Cortex of kidney (tissue), 1 donor: Measurements from ENCODE around the gene NSUN4.
"Not testable (repeated sequence)": the region's sequence is repeated elsewhere in the genome, so short reads cannot be mapped to it uniquely, and the experiment has no call there.

Experiments used
- DNase-seq: peaks from one replicate; lab custom pipeline; 2025; lab: John Stamatoyannopoulos, UW

NSUN4 gene

DNA sequence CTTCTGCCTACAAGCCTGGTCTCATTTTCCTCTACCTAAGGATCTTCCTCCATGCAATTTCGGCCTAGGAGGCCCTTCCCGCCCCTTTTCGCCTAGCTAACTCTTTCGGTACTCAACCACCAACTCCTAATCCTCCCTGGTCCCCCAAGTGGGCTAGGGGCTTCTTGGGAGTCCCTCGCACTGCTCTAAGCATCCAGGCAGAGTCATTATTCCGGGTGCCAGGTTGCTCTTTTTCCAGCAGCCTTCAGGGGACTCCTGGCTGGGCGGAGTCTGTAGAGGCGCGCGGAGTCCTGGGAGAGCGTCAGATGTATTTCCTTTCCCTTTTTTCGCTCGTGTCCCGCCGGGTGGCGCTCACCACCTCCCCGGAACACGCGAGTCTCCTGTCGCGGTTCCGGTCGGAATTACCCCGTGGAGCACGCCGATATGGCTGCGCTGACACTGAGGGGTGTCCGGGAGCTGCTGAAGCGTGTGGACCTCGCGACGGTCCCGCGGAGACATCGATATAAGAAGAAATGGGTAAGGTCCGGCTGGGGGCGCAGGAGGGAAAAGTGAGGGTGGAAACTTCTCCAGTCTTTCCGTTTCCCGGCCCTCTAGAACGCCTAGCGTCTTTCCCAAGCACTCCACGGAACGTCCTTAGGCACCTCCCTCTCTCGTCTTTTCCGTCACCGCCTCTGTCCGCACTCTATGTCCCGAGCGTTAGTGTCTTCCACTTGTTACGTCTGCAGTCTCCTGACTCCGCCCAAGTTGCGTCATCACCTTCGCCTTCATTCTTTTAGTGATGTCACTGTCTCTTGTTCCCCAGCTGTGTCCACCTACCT is at the start of gene NSUN4:
Gene NSUN4 (plus strand): TSS at position 404 of the 818 bp plus-strand sequence. CDS start 20 bp downstream, at position 424.
- DNase-seq: peak; percentile 51

DNA sequence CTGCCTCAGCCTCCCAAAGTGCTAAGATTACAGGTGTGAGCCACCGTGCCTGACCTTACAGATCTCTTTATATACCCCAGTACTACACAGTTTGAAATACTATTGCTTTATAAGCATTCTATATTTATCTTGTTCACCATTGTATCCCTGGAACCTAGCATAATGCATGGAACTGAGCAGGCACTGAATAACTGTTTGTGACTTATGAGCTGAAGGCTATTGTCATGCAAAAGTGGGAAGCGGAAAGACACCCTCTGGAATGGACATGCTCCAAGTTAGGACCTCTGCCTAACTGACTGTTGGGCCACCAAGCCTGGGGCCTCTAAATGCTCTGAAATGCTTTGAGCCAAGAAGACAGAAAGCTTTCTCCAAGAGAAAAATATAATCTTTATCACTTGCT is 45.3 kb upstream of the NSUN4 start:
- DNase-seq: no peak

DNA sequence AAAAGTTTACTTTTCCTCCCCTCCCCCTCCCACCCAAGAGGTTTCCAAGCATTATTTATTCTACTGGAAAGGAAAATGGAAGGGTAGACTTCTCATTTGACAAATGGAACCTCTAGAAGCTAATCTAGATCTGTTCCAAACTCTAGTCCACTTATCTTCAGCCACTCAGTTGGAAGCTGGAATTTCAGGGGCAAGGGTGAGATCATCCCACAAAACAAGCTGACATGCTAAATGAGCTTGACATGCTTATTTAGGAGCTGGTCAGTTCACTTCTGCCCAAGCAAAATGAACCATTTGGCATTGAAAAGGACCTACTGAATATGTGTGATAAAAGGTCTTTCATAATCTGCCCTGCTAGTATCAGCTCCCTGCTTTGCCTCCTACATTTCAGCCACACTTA is 42.2 kb upstream of the NSUN4 start:
- no peak for DNase-seq

DNA sequence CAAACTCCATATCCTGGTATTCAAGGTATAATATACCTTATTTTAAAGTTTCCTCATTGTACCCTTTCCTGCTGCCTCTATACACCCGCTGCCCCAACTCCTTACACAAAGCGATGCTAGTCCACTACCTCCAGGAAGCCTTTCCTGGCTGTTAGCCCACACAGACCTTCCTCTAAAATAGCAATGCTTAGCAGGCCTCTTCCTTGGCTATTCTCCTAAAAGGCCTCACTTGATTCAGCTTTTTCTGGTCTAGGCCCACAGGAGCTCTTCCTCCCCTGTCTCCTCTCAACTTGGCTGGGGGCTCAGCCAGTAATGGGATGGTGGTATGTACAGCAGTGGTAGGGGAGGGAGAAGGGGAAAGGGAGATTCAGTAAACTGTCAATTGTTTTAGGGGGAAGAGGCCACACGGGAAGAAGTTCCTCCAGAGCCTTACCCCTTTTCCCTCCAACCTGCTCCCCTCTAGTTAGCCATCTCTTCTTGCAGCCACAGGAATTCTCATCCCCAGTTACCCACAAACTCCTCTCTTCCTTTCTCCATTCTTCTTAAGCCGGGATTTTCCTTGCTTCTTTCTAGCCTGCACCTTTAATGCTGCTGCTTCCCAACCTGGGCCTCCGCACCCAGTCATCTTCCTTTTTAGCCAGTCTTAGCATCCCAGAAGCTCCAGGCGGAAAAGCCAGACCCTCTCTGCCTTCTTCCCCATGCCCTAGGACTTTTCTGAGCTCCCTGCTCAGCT is 39.8 kb upstream of the NSUN4 start:
- no peak for DNase-seq

DNA sequence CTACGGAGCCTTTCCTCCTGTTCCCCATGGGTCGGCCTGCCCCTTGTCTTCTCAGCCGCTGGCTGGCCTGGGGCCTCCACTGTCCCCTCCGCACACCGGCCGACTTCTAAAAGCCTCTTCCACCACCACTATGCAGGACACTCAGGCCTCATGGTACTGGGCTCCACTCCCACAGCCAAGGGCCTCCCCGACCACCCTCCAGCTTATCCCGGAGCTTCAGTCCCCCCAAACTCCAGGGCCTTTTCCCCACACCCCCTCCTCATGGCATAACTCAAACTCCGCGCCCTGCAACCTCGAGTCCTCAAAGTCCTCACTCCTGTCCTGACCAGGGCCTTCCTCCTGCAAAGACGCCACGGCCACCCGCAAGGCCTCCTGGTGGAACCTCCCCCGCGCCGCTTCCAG is 39.2 kb upstream of the NSUN4 start:
- DNase-seq: no peak

DNA sequence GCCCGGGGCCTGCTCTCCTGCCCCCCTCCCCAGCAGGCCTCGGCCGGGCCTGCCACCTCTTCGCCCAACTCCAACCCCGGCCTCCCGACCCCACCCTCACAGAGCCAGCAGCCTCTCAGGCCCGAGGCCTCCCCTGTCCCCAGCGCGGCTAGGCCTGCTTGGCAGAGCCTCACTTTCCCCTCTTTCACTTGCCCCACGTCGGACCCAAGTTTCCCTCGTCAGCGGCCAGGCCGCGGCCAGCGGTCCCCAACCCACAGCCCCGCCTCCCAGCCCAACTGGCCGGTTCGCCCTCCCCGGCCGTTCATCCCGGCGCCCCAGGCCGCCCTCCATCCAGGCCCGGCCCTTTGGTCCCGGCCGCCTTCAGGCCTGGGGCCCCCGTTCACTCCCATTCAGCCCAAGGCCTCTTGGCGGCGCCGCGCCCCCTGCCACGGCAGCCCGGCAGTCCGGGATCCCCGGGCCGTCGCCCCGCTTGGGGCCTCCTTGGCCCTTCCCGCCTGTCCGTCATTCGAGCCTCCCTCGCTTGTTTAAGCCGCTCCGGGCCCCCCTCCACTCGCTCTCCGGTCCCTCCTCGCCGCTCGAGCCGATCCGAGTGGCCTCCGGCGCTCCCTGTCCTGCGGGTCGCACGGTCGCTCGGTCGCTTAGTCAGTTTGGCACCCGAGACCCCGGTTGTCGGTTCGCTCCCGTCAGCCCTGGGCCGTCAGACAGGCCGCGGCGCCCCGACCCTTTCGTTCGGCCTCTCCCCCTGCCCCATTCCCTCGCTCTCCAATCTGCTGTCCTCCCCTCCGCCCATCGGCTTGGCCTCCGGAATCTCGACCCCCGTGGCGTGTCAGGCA is 38.6 kb upstream of the NSUN4 start:
- no peak for DNase-seq

DNA sequence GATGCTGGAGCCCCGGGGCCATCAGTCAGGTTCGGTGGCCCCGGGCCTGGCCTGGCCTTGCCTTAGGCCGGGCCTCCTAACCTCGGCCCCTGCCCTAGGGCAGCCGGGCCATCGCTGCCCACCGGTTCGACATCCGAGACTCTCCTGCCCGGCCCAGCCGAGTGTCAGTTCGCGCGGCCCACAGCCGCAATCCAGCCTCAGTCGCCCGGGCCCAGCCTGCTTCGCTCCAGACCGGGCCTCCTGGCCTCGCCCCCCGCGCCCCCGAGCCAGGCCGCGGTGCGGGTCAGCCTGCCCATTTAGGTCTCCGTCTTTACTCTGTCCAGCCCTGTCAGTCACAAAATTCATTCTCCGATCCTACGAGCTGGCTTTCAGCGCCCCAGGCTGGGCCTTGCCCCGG is 38.0 kb upstream of the NSUN4 start:
- no peak for DNase-seq

DNA sequence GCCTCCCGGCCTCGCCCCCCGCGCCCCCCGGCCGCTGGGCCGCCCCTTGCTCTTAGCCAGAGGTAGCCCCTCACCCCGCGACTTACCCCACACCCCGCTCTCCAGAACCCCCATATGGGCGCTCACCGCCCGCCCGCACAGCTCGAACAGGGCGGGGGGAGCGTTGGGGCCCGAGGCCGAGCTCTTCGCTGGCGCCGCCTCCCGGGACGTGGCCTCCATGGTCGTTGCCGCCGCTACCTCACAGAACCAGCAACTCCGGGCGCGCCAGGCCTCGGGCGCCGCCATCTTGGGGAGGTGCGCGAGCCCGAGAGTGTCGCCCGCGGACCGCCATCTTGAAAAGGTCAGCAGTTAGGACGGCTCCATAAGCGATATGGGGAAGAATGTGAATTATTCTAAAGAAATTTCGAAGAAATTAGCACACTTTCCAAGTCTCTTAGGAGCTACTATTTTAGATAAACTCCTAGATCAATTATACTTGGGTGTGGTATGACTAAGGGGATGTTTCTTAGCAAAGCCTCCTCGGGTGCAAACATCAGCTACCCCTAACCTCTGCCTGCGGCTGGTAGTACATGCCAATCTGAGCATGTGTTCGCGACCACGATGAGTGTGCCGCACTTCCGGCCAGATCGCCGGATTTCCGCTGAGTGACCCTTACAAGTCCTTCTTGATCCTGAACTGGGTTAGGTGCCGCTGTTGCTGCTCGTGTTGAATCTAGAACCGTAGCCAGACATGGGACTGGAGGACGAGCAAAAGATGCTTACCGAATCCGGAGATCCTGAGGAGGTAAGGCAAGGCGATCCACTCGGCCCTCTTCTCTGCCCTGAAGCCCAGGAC is 37.4 kb upstream of the NSUN4 start, which contains the start of the genes LRRC41 and UQCRH:
Gene LRRC41 (minus strand): TSS at position 579 of the 834 bp plus-strand sequence. CDS start 294 bp downstream, at position 285.
Gene UQCRH (plus strand): TSS at position 661 of the 834 bp plus-strand sequence. CDS start 69 bp downstream, at position 730.
- DNase-seq: peak; percentile 53

DNA sequence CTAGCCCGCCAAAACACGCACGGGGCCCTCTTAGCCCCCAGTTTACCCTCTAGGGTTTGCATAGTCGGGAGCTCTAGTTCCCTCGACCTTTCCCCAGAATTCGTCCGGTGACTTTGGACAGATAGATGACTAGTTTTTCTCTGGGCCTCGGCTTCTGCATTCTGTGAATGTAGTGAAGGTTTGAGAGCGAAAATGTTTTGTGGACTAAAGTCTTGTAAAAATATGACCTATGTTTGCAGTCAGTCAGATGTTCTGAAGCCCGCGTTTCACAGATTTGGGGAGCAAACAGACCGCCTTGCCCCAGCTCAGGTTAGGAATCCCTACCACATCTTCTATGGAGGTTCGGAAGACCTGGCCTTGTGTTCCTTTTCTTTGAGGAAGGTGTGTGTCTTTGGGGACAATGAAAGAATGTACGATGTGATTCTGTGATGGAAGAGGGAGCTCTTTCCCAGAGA is 36.7 kb upstream of the NSUN4 start:
- DNase-seq: no peak

DNA sequence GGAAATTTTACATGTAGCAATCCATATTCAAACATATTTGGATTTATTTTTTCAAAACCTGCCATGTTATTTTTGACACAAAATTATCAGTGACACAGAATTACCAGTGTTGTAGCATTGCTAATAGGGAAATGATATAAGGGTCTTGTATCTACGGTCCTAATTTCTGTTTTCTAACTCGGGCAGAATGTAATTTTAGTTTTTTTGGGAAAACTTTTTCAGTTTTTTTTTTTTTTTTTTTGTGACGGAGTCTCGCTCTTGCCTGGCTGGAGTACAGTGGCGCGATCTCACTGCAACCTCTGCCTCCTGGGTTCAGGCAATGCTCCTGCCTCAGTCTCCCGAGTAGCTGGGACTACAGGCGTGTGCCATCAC is 34.5 kb upstream of the NSUN4 start:
- no peak for DNase-seq

DNA sequence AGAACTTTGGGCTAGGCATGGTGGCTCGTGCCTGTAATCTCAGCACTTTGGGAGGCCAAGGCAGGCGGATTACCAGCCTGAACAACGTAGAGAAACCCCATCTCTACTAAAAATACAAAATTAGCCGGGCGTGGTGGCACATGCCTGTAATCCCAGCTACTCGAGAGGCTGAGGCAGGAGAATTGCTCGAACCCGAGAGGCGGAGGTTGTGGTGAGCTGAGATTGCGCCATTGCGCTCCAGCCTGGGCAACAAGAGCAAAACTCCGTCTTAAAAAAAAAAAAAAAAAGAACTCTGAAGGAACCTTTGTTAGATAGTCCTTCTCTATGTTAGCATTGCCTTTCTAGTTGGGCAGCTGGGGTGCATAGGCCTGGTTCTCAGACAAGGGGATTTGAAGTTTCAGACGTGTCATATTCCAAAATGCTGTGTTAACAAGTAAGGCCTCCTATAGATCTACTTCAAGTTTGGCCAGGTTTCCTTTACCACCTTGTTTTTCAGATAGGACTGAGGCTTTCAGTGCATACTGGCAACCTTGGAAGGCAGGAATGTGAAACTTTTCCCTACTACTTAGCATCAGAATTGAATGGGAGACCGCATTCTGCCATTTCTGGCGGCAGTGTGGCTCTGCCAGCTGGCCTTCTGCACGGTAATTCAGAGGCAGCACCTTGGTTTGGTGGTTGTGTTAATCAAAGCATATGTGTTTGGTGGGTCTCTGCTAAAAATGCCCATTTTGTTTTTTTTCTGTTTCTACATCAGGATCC is 31.0 kb upstream of the NSUN4 start:
- no peak for DNase-seq

DNA sequence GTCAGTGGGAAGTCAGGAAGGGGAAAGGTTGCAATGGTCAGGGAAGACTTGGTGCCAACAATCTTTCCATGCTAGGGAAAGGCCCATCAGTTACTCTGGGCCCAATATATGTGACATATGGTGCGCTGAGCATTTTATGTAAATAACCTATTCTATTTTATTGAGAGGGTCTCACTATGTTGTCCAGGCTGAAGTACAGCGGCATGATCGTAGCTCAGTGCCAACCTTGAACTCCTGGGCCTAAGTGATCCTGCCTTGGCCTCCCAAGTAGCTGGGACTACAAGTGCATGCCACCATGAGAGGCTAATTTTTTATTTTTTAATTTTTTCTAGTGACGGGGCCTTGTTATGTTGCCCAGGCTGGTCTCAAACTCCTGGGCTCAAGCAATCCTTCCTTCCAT is 30.3 kb upstream of the NSUN4 start:
- no peak for DNase-seq

DNA sequence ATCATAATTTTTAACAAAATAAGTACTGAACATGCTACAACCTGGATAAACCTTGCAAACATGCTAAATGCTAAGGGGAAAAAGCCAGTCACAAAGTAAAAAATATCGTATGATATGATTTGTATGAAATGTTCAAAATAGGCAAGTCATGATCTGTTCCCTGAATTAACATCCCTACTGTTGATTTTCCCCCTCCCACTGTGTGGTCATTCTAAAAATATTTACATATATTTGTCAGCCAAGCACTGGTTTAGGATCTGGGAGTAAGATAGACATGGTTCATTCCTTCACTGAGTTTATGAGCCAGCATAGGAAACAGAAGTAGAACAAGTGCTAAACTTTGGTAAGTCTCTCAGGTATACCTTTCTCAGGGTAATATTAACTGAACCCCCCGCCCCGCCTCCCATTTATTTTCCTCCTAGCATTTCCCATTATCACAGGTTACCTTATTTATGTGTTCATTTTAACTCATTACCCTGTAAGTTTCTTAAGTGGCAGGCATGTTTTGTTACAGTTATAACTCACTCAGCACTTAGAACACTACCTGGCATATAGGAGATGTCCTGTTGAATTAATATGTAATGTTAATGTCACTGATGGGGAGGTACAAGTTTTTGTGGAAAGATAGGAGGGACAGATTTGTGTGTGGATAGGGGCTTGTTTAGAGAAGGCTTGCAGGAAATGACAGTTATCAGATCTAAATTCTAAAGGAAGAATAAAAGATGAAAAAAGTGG is 24.8 kb upstream of the NSUN4 start:
- DNase-seq: no peak

DNA sequence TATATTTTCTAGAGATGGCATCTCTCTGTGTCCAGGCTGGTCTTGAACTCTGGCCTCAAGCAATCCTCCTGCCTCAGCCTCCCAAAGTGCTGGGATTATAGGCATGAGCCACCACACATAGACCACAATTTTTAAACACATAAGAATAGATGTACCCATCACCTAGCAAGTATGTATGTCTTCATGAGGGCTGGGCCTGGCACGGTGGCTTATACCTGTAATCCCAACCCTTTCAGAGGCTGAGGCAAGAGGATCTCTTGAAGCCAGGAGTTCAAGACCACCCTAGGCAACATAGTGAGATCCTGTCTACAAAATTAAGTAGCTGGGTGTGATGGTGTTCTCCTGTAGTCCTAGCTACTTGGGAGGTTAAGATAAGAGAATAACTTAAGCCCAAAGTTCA is 23.3 kb upstream of the NSUN4 start:
- DNase-seq: no peak

DNA sequence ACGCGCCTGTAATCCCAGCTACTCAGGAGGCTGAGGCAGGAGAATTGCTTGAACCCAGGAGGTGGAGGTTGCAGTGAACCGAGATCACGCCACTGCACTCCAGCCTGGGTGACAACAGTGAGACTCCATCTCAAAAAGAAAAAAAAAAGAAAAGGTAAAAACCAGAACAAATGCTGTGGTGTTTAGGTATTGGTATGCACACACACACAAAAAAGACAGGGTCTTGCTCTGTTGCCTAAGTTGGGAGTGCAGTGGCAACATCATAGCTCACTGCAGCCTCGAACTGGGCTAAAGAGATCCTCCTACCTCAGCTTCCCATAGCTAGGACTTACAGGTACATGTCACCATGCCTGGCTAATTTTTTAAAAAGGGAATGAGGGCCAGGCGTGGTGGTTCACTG is 21.3 kb upstream of the NSUN4 start:
- DNase-seq: not testable (repeated sequence)

DNA sequence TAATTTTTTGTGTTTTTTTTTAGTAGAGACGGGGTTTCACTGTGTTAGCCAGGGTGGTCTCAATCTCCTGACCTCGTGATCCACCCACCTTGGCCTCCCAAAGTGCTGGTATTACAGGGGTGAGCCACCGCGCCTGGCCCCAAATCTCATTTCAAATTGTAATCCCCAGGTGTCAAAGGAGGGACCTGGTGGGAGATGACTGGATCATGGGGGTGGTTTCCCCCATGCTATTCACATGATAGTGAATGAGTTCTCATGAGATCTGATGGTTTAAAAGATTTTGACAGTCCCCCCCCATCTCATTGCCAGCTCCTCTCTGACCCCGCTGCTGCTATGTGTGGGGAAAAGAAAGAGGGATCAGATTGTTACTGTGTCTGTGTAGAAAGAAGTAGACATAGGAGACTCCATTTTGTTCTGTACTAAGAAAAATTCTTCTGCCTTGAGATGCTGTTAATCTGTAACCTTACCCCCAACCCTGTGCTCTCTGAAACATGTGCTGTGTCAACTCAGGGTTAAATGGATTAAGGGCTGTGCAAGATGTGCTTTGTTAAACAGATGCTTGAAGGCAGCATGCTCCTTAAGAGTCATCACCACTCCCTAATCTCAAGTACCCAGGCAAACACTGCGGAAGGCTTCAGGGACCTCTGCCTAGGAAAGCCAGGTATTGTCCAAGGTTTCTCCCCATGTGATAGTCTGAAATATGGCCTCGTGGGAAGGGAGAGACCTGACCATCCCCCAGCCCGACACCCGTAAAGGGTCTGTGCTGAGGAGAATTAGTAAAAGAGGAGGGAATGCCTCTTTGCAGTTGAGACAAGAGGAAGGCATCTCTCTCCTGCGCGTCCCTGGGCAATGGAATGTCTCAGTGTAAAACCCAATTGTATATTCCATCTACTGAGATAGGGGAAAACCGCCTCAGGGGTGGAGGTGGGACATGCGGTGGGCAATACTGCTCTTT is 20.4 kb upstream of the NSUN4 start:
- DNase-seq: not testable (repeated sequence)

DNA sequence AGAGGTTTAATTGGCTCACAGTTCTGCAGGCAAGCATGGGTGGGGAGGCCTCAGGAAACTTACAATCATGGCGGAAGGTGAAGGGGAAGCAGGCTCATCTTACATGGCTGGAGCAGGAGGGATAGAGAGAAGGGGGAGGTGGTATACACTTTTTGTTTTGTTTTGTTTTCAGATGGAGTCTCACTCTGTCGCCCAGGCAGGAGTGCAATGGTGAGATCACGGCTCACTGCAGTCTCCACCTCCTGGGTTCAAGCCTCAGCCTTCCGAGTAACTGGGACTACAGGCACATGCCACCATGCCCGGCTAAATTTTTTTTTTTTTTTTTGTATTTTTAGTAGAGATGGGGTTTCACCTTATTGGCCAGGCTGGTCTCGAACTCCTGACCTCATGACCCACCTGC is 18.4 kb upstream of the NSUN4 start:
- DNase-seq: not testable (repeated sequence)

DNA sequence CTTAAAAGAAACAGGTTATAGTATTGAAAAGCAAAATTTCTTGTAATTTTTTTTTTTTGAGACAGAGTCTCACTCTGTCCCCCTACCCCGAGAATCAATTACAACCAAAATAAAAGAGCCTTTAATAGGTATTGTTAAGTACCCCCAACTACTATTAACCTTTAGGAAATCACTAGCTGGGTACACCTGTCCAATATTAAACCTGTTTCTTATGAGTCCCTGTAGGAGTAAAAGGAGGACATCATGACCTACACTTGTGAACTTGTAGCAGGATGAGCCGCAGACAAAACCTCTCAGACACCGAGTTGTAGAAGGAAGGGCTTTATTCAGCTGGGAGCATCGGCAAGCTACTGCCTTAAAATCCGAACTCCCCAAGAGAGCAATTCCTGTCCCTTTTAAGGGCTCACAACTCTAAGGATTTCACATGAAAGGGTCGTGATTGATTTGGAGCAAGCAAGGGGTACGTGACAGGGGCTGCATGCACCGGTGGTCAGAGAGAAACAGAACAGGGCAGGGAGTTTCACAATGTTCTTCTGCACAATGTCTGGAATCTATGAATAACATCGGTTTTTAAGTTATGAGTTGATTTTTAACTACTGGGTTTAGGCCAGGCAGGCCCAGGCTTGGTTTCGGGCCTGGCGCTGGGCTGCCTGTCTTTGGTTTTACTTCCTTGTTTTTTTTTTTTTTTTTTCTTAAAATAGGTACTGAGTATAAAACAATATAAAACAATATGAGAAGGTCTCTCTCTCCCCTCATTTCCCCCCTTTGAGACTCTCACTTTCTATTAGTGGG is 15.1 kb upstream of the NSUN4 start:
- not testable (repeated sequence) for DNase-seq
